B cell (primary cell): Measurements from ENCODE around the gene GALNT10. TPM values are rescaled to one million over a fixed set of nuclear protein-coding genes. Genes with fewer than 3 reads are reported as not detected.

Experiments used
- ATAC-seq: fragments of 200-7000 bp; cut with Tn5 transposase; one replicate; pipeline ENCODE4 v1.10.0; 2021; ENCODE audit warnings: low read depth, mild to moderate bottlenecking, moderate number of reproducible peaks, moderate library complexity
- CTCF ChIA-PET: fragments of 350-600 bp; sonication (Branson Sonifier 250); formaldehyde crosslinking; loops from one replicate; lab custom pipeline; 2021; ENCODE audit warnings: antibody characterized with exemption, inconsistent platforms; lab: Charles Lee
- POLR2A ChIA-PET: fragments of 350-600 bp; sonication (Branson Sonifier 250); formaldehyde crosslinking; loops from one replicate; lab custom pipeline; 2021; ENCODE audit warnings: antibody characterized with exemption; lab: Charles Lee
- DNase-seq: peaks from one replicate; pipeline ENCODE4 v3.0.0; 2013
- H2AFZ ChIP-seq: 2 replicates; pipeline ENCODE4 v1.6.1; 2012; ENCODE audit warnings: mild to moderate bottlenecking, low read depth, low read length; ENCODE audit not compliant: insufficient read depth, poor library complexity, severe bottlenecking
- H3K27ac ChIP-seq, 2 donors: 1 replicate in 1 of 2; 2 replicates in 1 of 2; pipeline ENCODE4 v1.5.1; 2012 to 2013; ENCODE audit warnings: low read length in 2 of 2, mild to moderate bottlenecking in 2 of 2, moderate library complexity in 1 of 2
- H3K27me3 ChIP-seq, 4 experiments: fragments of 200-600 bp in 1 of 4; sonication (generic) in 1 of 4; replicated peaks in 1 of 4; 1 replicate in 2 of 4; 2 replicates in 2 of 4; pipeline versions ENCODE4 v1.6.1 to v1.7.0; 2013 to 2016; ENCODE audit warnings: low read length in 3 of 4, mild to moderate bottlenecking in 2 of 4, mixed read lengths in 1 of 4, moderate library complexity in 1 of 4; ENCODE audit not compliant: insufficient read depth in 4 of 4, control insufficient read depth in 3 of 4; ENCODE audit errors: control extremely low read depth in 1 of 4
- H3K36me3 ChIP-seq, 2 experiments: replicated peaks in 1 of 2; 1 replicate in 1 of 2; 2 replicates in 1 of 2; pipeline versions ENCODE4 v1.6.1 to v1.7.1; 2013; ENCODE audit warnings: low read length in 1 of 2; ENCODE audit not compliant: insufficient read depth in 2 of 2, control insufficient read depth in 1 of 2; ENCODE audit errors: control extremely low read depth in 1 of 2, extremely low read depth in 1 of 2
- H3K4me1 ChIP-seq, 2 donors: fragments of 200-600 bp in 1 of 2; sonication (generic) in 1 of 2; 1 replicate in 1 of 2; 2 replicates in 1 of 2; pipeline versions ENCODE4 v1.5.1 to v1.6.1; 2013 to 2017; ENCODE audit warnings: low read length in 2 of 2; ENCODE audit not compliant: control insufficient read depth in 2 of 2, insufficient read depth in 2 of 2
- H3K4me2 ChIP-seq: replicated peaks from 2 replicates; pipeline ENCODE3; 2012; ENCODE audit warnings: mild to moderate bottlenecking, low read depth, low read length; ENCODE audit not compliant: poor library complexity, severe bottlenecking
- H3K4me3 ChIP-seq, 5 experiments: fragments of 200-600 bp in 1 of 5; sonication (generic) in 1 of 5; 1 replicate in 3 of 5; 2 replicates in 2 of 5; pipeline versions ENCODE4 v1.5.1 to v1.7.0; 2011 to 2016; ENCODE audit warnings: low read length in 4 of 5, mild to moderate bottlenecking in 4 of 5, low read depth in 2 of 5, control low read depth in 1 of 5, moderate library complexity in 1 of 5; ENCODE audit not compliant: insufficient read depth in 1 of 5; ENCODE audit errors: control extremely low read depth in 1 of 5, extremely low read depth in 1 of 5
- H3K79me2 ChIP-seq: fragments of 200-600 bp; sonication (generic); one replicate; pipeline ENCODE4 v1.6.0; 2016; ENCODE audit warnings: low read length; ENCODE audit not compliant: control insufficient read depth, insufficient read depth
- H3K9ac ChIP-seq: fragments of 200-600 bp; sonication (generic); 2 replicates; pipeline ENCODE4 v1.6.1; 2017; ENCODE audit warnings: mild to moderate bottlenecking, low read length, moderate library complexity
- H3K9me3 ChIP-seq, 3 donors: one replicate each; pipeline versions ENCODE4 v1.6.1 to v1.7.1; 2013; ENCODE audit warnings: low read length in 2 of 3; ENCODE audit not compliant: control insufficient read depth in 2 of 3, insufficient read depth in 1 of 3; ENCODE audit errors: control extremely low read depth in 1 of 3
- H4K20me1 ChIP-seq: 2 replicates; pipeline ENCODE4 v1.6.0; 2012; ENCODE audit warnings: mild to moderate bottlenecking, low read length; ENCODE audit not compliant: insufficient read depth, control insufficient read depth, poor library complexity, severe bottlenecking
- H3K27ac Mint-ChIP-seq: one replicate; pipeline ENCODE4 v1.8.0; 2021; ENCODE audit warnings: mixed read lengths
- H3K27me3 Mint-ChIP-seq: one replicate; pipeline ENCODE4 v1.8.0; 2021; ENCODE audit warnings: mixed read lengths
- H3K4me1 Mint-ChIP-seq: one replicate; pipeline ENCODE4 v1.8.0; 2021; ENCODE audit warnings: mixed read lengths
- H3K4me3 Mint-ChIP-seq: one replicate; pipeline ENCODE4 v1.8.0; 2021; ENCODE audit warnings: mixed read lengths
- H3K9me3 Mint-ChIP-seq: one replicate; pipeline ENCODE4 v1.8.0; 2022; ENCODE audit warnings: mixed read lengths; ENCODE audit not compliant: insufficient read depth
- CTCF ChIP-seq: fragments of 200-600 bp; IDR thresholded peaks from one replicate; pipeline ENCODE4 v1.8.0; 2022; ENCODE audit warnings: antibody characterized with exemption, mild to moderate bottlenecking
- EZH2 ChIP-seq: IDR thresholded peaks from 2 replicates; pipeline ENCODE4 v1.6.1; 2012; ENCODE audit warnings: borderline replicate concordance, low read depth, mild to moderate bottlenecking, moderate library complexity, low read length; ENCODE audit not compliant: insufficient read depth, poor library complexity, severe bottlenecking
- WGBS: methylation state at CpG from one replicate; pipeline ENCODE4 v1.1.5; 2013; ENCODE audit warnings: missing lambda C conversion rate; ENCODE audit not compliant: insufficient coverage; 5-methylcytosine and 5-hydroxymethylcytosine counted together
- intact Hi-C: fragments of 100-400 bp; cut with micrococcal nuclease; formaldehyde crosslinking; loops from one replicate; pipeline ENCODE4 v1.10.0; 2022
- polyA plus RNA-seq: library from polyadenylated mRNA; depleted of rRNA; stranded (reverse); fragments of >200 nt; gene quantifications from 2 replicates; pipeline ENCODE4 v1.2.3, GENCODE V29; 2012
- total RNA-seq, 2 donors: library from RNA; stranded (reverse); fragments of 120-200 nt in 1 of 2; gene quantifications; 1 replicate in 1 of 2; 2 replicates in 1 of 2; pipeline versions ENCODE4 v1.2.3 to v1.2.4, GENCODE V29; 2013 to 2022

Gene GALNT10
- total and polyA plus RNA-seq, 2 donors (not counting 1 experiment from before 2014, with no cell fraction given) = 27.7 to 42.8 TPM

- POLR2A ChIA-PET = interaction anchor here (1.1 kb wide), 1 partner anchor 333 kb away, joined by 3 read pairs; no protein-coding TSS in a partner anchor
- Mint-ChIP-seq H3K27ac (no peak overlapping the region), H3K9me3 (no peaks in the 10 kb centered on the region), H3K4me1 (peaks cover 13% of the 10 kb centered on the region), H3K27me3 (no peaks in the 10 kb centered on the region), H3K4me3 (peak overlapping the region; percentile 64)
- Histone ChIP-seq H3K4me3 (peak overlapping the region in 4 of 5 experiments; percentile 15 to 48 (median 40)), H3K4me2 (peak overlapping the region; percentile 82), H3K9me3 (no peaks in the 10 kb centered on the region), H3K36me3 (peaks cover 0 to 24% of the 10 kb centered on the region in 2 experiments), H3K79me2 (no peaks in the 10 kb centered on the region), H4K20me1 (no peaks in the 10 kb centered on the region), H3K27ac (no peak overlapping the region), H3K4me1 (peaks cover 3 to 11% of the 10 kb centered on the region in 2 donors), H2AFZ (peak overlapping the region; percentile 69), H3K27me3 (no peaks in the 10 kb centered on the region), H3K9ac (peak overlapping the region; percentile 38)
- 12% methylated on average over 37 of the region's 37 CpGs for WGBS
- ATAC-seq = peak; percentile 98
- DNase-seq = peak; percentile 82
- TF ChIP-seq EZH2 = no peak
- TF ChIP-seq CTCF = peak; percentile 87
- CTCF ChIA-PET = interaction anchor here (0.5 to 9.3 kb wide), 43 partner anchors 8 to 440 kb away, joined by 3 to 295 read pairs (median 4); partner anchors contain the start of gene GALNT10
- intact Hi-C loops = loop anchor here (2.0 kb wide), 1 partner anchor 214 kb away; the partner anchor contains the start of gene GALNT10
Observed at GRCh38 chr5:154405078-154405792, 214.7 kb downstream of the GALNT10 start.

- no peak overlapping the region for H3K4me3 Mint-ChIP-seq
Observed at GRCh38 chr5:154406231-154406630, 215.7 kb downstream of the GALNT10 start.

More at GRCh38 chr5:154406231-154406630, 215.7 kb downstream of the GALNT10 start:
- ATAC-seq (no peak), DNase-seq (no peak)
- no peaks in the 10 kb centered on the region for H3K79me2 ChIP-seq
- H3K27me3 Mint-ChIP-seq = no peaks in the 10 kb centered on the region
- peaks cover 3 to 11% of the 10 kb centered on the region in 2 donors for H3K4me1 ChIP-seq
- no peaks in the 10 kb centered on the region for H4K20me1 ChIP-seq
- peaks cover 13% of the 10 kb centered on the region for H3K4me1 Mint-ChIP-seq
- no peak overlapping the region for H3K4me3 ChIP-seq
- POLR2A ChIA-PET = no interaction called here
- H3K9me3 ChIP-seq = no peaks in the 10 kb centered on the region
- H3K9ac ChIP-seq = no peak overlapping the region
- H3K27ac ChIP-seq = no peak overlapping the region
- CTCF ChIA-PET = interaction anchor here (0.8 to 9.3 kb wide), 10 partner anchors 15 to 432 kb away, joined by 3 to 295 read pairs (median 17); no protein-coding TSS in a partner anchor
- intact Hi-C loops = no loop called here
- H3K9me3 Mint-ChIP-seq = no peaks in the 10 kb centered on the region
- no peak overlapping the region for H2AFZ ChIP-seq
- TF ChIP-seq CTCF = no peak
- no peak for TF ChIP-seq EZH2
- peaks cover 0 to 33% of the 10 kb centered on the region in 2 experiments for H3K36me3 ChIP-seq
- 91% methylated on average over 3 of the region's 8 CpGs for WGBS
- no peak overlapping the region for H3K4me2 ChIP-seq
- no peaks in the 10 kb centered on the region for H3K27me3 ChIP-seq
- no peak overlapping the region for H3K27ac Mint-ChIP-seq
